ENCODE data around the gene CDH11.

CDH11 gene

GRCh38 chr16:65121870-65122723 is at the start of gene CDH11:
Gene CDH11, minus strand, starts transcription at chr16:65122063. Its CDS starts 117,194 bp downstream, at chr16:65004869.
- no peak for DNase-seq

DNA sequence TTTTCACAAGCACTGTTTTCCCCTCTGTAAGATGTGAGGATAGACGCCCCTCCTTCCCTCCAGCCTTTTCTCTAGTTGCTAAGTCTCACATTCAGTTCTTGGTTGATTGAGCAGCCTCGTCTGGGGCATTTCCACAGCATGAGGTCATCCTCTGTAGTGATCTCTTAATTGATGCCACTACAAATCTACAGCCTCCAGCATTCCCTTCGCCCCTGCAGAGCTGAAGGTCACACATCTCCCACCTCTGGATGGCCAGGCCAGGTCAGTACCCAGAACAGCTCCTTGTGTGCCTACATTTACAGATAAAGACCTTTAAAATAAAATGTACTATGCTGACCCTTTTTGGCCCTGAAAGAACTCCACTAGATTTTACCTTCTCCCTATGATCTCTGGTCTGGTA is 32.5 kb upstream of the CDH11 start:
- DNase-seq: no peak

GRCh38 chr16:65153365-65154105 is 31.7 kb upstream of the CDH11 start:
- DNase-seq: no peak

DNA sequence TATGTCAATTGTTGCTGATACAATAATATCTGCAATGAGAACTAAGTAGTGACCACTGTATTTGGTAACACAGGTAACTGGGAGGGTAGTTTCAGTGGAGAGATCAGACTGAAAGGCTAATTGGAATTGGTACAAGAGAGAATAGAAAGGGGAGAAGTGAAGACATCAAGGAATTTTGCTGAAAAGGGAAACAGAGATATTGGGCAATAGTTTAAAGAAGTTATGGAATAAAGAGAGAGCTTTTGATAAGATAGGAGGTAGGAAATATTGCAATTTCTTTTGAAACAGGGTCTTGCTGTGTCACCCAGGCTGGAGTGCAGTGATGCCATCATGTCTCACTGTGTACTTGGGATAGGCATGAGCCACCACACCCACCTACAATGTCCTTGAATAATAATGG is 26.9 kb upstream of the CDH11 start:
- DNase-seq: no peak

DNA sequence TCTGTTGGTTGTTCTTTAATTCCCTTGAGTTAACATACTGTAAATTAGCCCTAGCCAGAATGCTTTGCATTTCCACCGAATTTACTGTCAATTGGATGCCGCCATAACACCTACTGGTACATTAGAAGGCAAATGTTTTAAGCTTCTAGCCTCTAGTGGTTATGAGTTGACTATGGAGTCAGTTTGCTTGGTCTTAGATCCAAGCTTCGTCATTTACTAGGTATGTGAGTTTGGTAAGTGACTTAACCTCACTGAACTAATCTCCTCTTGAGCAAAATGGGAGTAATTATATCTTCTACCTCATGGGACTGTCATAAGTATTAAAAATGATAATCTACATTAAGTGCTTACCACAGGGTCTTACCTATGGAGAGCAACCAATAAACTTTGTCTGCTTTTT is 20.4 kb upstream of the CDH11 start:
- no peak for DNase-seq

DNA sequence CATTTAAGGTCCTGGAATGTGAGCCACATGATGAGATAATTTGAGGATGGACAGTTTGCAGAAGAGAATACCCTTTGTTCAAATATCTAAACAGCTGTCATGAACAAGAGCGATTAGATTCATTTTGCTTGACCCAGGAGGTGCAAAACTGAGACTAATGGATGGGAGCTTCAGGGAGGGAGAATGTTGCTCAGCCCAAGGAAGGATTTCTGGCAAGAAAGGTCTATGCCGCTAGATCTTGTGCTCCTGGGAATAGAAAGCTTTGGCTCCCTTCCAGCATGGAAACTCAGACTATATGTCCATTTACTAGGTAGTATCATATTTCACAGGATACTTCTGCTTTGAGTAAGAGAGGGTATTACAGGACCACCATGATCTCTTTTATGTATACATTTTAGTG is 14.8 kb upstream of the CDH11 start:
- no peak for DNase-seq

GRCh38 chr16:65126845-65127624 is 5.2 kb upstream of the CDH11 start:
- no peak for DNase-seq

DNA sequence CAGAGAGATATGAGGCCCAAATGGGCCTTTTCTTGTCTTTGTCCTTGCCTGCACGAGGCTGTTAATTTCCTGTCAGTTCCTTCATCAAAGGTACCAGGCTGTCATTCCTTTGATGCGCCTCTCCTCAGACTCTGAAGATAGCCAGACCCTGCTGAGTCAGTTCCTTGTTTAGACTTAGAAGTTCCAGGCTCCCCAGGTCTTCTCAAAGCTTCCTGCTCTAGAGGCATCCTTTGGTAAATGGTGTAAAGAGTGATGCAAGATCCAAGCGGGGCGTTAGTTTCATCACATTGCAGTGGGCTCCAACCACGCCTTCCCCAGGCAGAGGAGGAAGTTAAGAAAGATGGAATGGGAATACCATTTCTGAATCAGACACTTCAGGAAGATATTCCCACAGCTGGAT is 4.0 kb upstream of the CDH11 start:
- DNase-seq: no peak

DNA sequence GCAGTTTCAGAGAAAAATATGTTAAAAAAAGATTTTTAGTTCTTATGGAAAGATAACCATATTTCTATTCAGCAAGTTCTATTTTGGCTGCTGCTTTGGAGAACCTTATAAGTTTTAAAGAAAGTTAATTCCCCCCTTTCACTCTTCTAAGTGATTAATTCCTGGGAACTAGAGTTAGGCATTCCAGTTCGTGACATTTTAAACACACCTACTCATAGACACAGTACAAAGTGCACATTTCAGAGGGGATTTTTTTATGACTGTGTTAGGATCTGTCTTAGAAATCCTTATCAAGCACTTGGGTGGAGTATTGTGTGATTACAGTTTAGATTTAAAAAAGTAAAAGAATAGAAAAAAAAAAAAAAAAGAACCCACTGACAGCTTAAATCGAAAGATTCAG is 3.5 kb upstream of the CDH11 start:
- DNase-seq: no peak

GRCh38 chr16:65124596-65124995 is 2.7 kb upstream of the CDH11 start:
- DNase-seq: no peak

DNA sequence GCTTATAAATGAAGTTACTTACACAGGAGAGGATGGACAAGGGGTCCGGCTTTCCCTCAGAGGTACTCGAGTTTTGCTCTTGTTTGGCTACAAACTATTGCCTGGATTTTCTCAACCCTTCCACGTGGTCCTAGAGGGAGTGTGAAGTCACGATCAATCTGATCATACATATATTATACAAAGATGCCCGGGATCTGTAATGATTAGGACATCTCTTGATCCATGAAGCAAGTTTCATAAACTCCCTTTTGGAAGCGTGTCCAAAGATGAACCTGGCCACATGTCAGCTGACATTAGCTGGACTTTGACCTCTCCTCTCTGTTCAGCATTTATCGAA is 2.3 kb upstream of the CDH11 start:
- no peak for DNase-seq

DNA sequence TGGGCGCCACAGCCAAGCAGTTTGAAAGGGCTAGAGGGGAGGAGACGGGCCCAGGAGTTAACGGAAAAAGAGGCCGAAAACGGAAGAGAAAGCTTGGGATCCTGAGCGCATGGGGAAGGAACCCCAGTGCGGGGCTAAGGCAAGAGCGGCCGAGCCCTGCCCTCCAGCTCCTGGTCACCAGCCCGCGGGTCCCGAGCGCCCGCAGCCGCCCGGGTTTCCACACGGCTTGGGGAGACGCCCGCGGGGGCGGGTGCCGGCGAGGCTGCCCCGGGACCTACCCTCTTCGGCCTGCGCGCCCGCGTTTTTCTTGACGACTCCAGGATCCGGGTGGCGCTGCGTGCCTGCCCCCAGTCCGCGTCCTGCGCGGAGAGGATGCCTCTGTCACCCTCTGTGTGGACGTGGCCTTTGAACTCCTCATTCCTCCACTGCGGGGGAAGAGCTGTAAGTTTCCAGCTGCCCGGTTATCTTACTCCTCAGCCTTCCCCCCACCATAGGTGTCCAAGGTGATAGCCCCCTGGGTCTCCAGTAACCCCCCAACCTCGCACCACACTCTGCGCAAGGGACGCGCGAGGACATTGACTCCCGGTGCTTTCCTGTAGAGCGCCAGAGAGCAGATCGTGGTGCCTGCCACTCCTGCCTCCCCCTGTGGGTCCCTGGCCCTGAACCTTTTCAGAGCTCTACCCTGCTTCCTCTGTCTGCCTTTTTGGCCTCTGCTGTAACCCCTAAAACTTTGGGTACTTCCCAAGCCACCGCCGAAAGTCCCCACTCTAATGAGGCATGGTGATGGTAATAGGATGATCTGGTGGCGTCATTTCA is 1.7 kb upstream of the CDH11 start:
- no peak for DNase-seq

- no peak for DNase-seq
Measured at GRCh38 chr16:65122724-65123395, 997 bp upstream of the CDH11 start.

GRCh38 chr16:65120831-65121721 is 787 bp downstream of the CDH11 start:
- DNase-seq: no peak

DNA sequence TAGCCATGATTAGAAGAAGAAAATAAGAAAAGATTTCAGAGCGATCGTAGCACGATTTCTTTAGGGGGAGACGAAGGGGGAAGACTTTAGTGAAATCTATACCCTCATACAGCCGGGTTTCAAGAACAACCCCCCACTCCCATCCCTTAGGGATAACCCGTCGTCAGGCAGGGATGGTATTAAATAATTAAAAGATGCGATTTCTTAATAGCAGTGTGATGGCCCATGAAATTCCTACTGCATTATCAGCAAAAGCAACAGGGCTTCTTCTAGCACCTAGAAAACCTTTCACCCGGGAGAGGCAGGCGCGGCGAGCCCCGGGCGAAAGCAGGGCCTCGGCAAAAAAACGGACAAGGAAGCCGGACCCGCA is 1.4 kb downstream of the CDH11 start:
- DNase-seq: no peak

DNA sequence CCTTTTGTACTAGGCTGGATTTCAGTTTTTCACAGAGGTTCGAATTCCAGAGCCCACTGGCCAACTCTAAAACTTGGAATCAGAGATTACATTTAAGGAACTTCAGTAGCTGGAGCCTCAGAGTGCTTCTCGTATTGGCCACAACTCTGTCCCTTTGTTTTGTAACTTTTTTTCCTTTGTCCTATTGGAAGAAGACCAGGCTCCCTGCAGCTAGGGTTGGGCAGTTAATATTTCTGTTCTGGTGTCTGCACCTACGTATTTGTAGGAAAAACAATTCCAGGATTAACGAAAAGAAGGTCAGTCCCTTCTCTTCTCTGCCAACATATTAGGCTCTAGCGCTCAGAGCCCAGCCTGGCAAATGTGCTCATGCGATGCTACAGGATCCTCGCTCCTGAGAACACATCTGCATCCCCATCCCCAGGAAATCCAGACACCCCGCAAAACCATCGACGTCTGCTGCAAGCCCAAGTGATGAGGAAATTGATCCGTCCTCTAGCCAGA is 1.9 kb downstream of the CDH11 start:
- DNase-seq: no peak

- DNase-seq: no peak
Measured at GRCh38 chr16:65119435-65119834, 2.4 kb downstream of the CDH11 start.

GRCh38 chr16:65118871-65119270 is 3.0 kb downstream of the CDH11 start:
- DNase-seq: no peak

GRCh38 chr16:65117811-65118448 is 3.9 kb downstream of the CDH11 start:
- DNase-seq: no peak

DNA sequence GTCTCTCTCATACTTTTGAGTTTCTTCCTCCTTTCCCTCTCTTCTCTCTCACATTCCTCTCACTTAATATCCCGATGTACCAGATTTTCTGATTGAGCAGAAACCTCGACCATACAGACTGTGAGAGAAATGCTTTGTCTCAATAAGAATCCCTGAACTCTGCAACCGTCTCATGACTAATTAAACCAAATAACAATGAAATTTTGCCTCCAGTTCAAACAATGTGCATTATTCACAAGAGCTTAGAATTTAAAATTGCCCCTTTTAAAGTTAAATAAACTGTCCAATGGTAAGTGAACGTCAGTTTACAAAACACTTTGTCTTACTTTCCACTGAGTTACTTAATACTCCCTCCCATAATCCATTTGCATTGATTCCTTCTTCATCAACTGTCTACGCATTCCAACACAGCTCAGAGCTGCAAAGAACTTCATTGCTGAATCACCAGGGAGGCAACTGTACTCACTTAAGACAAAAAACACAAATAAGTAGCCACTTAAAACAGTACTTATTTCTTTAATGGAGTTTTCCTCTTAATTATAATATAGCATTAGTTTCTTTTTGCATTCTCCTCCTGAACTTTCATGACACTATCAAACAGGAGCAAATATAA is 4.9 kb downstream of the CDH11 start:
- DNase-seq: no peak
